ENCODE measurements around the gene CFHR2.

Gene CFHR2

DNA sequence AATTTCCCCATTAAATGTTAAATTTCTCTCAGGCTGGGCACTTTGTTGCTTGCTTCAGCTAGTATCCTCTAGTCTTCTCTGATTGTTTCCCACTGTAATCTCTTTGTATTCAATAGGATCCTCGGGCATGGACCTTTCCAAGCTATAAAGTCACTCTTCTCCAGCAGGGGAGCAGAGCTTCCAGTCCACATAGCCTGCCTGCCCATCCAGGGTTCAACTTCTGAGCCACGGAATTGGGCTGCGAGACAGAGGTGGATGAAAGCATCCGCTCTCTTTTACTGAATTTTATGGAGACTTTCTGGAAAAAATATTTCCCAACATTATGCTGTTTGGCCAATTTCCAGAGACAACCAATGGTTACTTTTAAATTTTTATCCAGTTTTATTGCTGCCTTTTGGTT is 32.7 kb downstream of the CFHR2 start:
- Histone ChIP-seq H3K4me3 (ENCODE audit: low read depth, low read length) (no peak overlapping the region), H3K27ac (ENCODE audit: extremely low read depth, low read depth, low read length) (no peak overlapping the region), H3K4me1 (ENCODE audit: control insufficient read depth, insufficient read depth, low read length) (no peaks in the 10 kb centered on the region), H3K9me3 (ENCODE audit: control insufficient read depth, insufficient read depth, low read depth, low read length) (no peaks in the 10 kb centered on the region), H3K36me3 (ENCODE audit: control insufficient read depth in 2 of 2, insufficient read depth in 1 of 2, low read length in 2 of 2) (no peaks in the 10 kb centered on the region)
- POLR2A ChIA-PET, result no interaction called here
- TF ChIP-seq SP3 (tag by site-specific recombination; IDR thresholded peaks at IDR 0.05), result no peak
- no peak for TF ChIP-seq ZNF121 (tag by site-specific recombination; IDR thresholded peaks at IDR 0.05)
- no peak for TF ChIP-seq ZNF266 (tag by site-specific recombination; IDR thresholded peaks at IDR 0.05; ENCODE audit: low read depth)
- TF ChIP-seq, protein P1, sequence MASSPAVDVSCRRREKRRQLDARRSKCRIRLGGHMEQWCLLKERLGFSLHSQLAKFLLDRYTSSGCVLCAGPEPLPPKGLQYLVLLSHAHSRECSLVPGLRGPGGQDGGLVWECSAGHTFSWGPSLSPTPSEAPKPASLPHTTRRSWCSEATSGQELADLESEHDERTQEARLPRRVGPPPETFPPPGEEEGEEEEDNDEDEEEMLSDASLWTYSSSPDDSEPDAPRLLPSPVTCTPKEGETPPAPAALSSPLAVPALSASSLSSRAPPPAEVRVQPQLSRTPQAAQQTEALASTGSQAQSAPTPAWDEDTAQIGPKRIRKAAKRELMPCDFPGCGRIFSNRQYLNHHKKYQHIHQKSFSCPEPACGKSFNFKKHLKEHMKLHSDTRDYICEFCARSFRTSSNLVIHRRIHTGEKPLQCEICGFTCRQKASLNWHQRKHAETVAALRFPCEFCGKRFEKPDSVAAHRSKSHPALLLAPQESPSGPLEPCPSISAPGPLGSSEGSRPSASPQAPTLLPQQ (tag by site-specific recombination; IDR thresholded peaks at IDR 0.05), result no peak
- TF ChIP-seq ZNF777 (tag by site-specific recombination; IDR thresholded peaks at IDR 0.05; ENCODE audit: borderline replicate concordance), result no peak
- TF ChIP-seq, protein P2, sequence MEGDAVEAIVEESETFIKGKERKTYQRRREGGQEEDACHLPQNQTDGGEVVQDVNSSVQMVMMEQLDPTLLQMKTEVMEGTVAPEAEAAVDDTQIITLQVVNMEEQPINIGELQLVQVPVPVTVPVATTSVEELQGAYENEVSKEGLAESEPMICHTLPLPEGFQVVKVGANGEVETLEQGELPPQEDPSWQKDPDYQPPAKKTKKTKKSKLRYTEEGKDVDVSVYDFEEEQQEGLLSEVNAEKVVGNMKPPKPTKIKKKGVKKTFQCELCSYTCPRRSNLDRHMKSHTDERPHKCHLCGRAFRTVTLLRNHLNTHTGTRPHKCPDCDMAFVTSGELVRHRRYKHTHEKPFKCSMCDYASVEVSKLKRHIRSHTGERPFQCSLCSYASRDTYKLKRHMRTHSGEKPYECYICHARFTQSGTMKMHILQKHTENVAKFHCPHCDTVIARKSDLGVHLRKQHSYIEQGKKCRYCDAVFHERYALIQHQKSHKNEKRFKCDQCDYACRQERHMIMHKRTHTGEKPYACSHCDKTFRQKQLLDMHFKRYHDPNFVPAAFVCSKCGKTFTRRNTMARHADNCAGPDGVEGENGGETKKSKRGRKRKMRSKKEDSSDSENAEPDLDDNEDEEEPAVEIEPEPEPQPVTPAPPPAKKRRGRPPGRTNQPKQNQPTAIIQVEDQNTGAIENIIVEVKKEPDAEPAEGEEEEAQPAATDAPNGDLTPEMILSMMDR (tag by site-specific recombination; IDR thresholded peaks at IDR 0.05), result no peak
- no peak for TF ChIP-seq ZNF610 (tag by site-specific recombination; IDR thresholded peaks at IDR 0.05; ENCODE audit: borderline replicate concordance)
- CTCF ChIA-PET, result no interaction called here

DNA sequence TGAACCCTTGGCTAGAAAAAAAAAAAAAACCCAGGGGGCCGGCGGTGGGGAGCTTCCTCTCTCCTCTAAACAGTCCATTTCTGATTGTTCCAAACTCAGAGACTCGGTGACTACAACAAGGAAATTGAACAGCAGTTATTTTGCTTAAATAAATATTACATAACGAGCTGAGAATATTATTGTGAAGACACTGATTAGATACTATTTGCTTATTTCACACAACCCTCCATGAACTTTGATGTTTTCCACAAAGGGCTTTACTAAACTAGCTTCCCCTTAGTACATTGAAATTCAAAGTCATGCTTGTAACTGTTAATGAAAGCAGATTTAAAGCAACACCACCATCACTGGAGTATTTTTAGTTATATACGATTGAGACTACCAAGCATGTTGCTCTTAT is 33.7 kb downstream of the CFHR2 start, which contains the start of gene CFHR5:
TSS of gene CFHR5 (plus strand) at position 279 of the 400 bp plus-strand sequence. CDS start at position 388, 109 bp downstream.
- Histone ChIP-seq H3K4me3 (ENCODE audit: low read depth, low read length) (no peak within 1 kb of the TSS), H3K9me3 (ENCODE audit: control insufficient read depth, insufficient read depth, low read depth, low read length) (no peaks in the 10 kb centered on the region), H3K27ac (ENCODE audit: extremely low read depth, low read depth, low read length) (no peak within 1 kb of the TSS), H3K36me3 (ENCODE audit: control insufficient read depth in 2 of 2, insufficient read depth in 1 of 2, low read length in 2 of 2) (no peaks in the 10 kb centered on the region), H3K4me1 (ENCODE audit: control insufficient read depth, insufficient read depth, low read length) (no peaks in the 10 kb centered on the region)
- ChIA-PET POLR2A (no interaction called here), CTCF (no interaction called here)
- TF ChIP-seq ZNF473 (tag by site-specific recombination; IDR thresholded peaks at IDR 0.05) (no peak), YY2 (tag by site-specific recombination; IDR thresholded peaks at IDR 0.05) (no peak)

DNA sequence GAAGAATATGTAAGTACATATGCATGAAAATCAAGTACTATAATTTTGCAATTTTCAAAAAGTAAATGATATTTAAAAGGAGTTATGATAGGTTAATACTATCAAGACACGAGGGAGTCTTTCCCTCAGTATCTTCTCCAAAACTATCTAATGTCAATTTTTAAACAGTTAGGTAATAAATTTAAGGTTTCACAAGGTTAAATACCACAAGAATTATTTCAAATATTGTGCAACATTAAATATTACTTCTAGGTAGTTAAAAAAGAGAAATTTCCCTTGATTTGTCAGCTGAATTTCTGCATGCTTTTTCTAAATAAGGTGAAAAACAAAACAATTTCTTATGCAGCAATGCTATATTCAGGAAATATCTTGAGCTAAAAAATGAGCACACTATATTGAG is 37.3 kb downstream of the CFHR2 start:
- no peak overlapping the region for H3K27ac ChIP-seq (ENCODE audit: extremely low read depth, low read depth, low read length)
- ChIA-PET POLR2A (no interaction called here), CTCF (interaction anchor here (1.1 kb wide), 1 partner anchor 376 kb away, joined by 3 read pairs; no protein-coding TSS in a partner anchor)
- no peaks in the 10 kb centered on the region for H3K36me3 ChIP-seq (ENCODE audit: control insufficient read depth in 2 of 2, insufficient read depth in 1 of 2, low read length in 2 of 2)
- no peaks in the 10 kb centered on the region for H3K4me1 ChIP-seq (ENCODE audit: control insufficient read depth, insufficient read depth, low read length)
- H3K4me3 ChIP-seq (ENCODE audit: low read depth, low read length), result no peak overlapping the region
- no peaks in the 10 kb centered on the region for H3K9me3 ChIP-seq (ENCODE audit: control insufficient read depth, insufficient read depth, low read depth, low read length)
- TF ChIP-seq ZNF48 (tag by site-specific recombination; IDR thresholded peaks at IDR 0.05) (no peak), ZNF146 (tag by site-specific recombination; IDR thresholded peaks at IDR 0.05) (no peak), ZBTB17 (tag by site-specific recombination; IDR thresholded peaks at IDR 0.05) (no peak), ZNF274 (IDR thresholded peaks at IDR 0.05; ENCODE audit: low read length) (no peak), ZNF274 (tag by site-specific recombination; IDR thresholded peaks at IDR 0.05; ENCODE audit: borderline replicate concordance) (no peak), ZNF292 (tag by site-specific recombination; IDR thresholded peaks at IDR 0.05; ENCODE audit: borderline replicate concordance, low read depth) (no peak), ZNF747 (tag by site-specific recombination; IDR thresholded peaks at IDR 0.05) (no peak), ZNF701 (tag by site-specific recombination; IDR thresholded peaks at IDR 0.05) (no peak), ZNF223 (tag by site-specific recombination; IDR thresholded peaks at IDR 0.05) (no peak), ZNF169 (tag by site-specific recombination; IDR thresholded peaks at IDR 0.05) (no peak), ZNF544 (tag by site-specific recombination; IDR thresholded peaks at IDR 0.05) (no peak), EGR2 (tag by site-specific recombination; IDR thresholded peaks at IDR 0.05; ENCODE audit: low read depth) (no peak), ZNF335 (tag by site-specific recombination; conservative IDR thresholded peaks at IDR 0.05) (no peak)
- TF ChIP-seq, protein P3, sequence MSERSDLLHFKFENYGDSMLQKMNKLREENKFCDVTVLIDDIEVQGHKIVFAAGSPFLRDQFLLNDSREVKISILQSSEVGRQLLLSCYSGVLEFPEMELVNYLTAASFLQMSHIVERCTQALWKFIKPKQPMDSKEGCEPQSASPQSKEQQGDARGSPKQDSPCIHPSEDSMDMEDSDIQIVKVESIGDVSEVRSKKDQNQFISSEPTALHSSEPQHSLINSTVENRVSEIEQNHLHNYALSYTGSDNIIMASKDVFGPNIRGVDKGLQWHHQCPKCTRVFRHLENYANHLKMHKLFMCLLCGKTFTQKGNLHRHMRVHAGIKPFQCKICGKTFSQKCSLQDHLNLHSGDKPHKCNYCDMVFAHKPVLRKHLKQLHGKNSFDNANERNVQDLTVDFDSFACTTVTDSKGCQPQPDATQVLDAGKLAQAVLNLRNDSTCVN (tag by site-specific recombination; optimal IDR thresholded peaks at IDR 0.05), result no peak
- TF ChIP-seq, protein P4, sequence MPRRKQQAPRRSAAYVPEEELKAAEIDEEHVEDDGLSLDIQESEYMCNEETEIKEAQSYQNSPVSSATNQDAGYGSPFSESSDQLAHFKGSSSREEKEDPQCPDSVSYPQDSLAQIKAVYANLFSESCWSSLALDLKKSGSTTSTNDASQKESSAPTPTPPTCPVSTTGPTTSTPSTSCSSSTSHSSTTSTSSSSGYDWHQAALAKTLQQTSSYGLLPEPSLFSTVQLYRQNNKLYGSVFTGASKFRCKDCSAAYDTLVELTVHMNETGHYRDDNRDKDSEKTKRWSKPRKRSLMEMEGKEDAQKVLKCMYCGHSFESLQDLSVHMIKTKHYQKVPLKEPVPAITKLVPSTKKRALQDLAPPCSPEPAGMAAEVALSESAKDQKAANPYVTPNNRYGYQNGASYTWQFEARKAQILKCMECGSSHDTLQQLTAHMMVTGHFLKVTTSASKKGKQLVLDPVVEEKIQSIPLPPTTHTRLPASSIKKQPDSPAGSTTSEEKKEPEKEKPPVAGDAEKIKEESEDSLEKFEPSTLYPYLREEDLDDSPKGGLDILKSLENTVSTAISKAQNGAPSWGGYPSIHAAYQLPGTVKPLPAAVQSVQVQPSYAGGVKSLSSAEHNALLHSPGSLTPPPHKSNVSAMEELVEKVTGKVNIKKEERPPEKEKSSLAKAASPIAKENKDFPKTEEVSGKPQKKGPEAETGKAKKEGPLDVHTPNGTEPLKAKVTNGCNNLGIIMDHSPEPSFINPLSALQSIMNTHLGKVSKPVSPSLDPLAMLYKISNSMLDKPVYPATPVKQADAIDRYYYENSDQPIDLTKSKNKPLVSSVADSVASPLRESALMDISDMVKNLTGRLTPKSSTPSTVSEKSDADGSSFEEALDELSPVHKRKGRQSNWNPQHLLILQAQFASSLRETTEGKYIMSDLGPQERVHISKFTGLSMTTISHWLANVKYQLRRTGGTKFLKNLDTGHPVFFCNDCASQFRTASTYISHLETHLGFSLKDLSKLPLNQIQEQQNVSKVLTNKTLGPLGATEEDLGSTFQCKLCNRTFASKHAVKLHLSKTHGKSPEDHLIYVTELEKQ (tag by site-specific recombination; IDR thresholded peaks at IDR 0.05; ENCODE audit: borderline replicate concordance), result no peak
- TF ChIP-seq, protein P5, sequence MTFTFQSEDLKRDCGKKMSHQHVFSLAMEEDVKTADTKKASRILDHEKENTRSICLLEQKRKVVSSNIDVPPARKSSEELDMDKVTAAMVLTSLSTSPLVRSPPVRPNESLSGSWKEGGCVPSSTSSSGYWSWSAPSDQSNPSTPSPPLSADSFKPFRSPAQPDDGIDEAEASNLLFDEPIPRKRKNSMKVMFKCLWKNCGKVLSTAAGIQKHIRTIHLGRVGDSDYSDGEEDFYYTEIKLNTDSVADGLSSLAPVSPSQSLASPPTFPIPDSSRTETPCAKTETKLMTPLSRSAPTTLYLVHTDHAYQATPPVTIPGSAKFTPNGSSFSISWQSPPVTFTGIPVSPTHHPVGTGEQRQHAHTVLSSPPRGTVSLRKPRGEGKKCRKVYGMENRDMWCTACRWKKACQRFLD (tag by site-specific recombination; IDR thresholded peaks at IDR 0.05), result no peak

Measured in HEK293 (cell line).